Neural progenitor cell (in vitro differentiated cells): ENCODE data around the gene TAPBPL. TPM values are rescaled to one million over a fixed set of nuclear protein-coding genes. Genes with fewer than 3 reads are reported as not detected.

Experiments
- DNase-seq: peaks from one replicate; pipeline ENCODE4 v3.0.0-alpha.2; 2016; ENCODE audit warnings: low spot score
- H2AFZ ChIP-seq: fragments of 200-600 bp; sonication (generic); replicated peaks from 2 replicates; pipeline ENCODE4 v1.6.1; 2016; ENCODE audit warnings: antibody characterized with exemption
- H3F3A ChIP-seq: fragments of 200-600 bp; sonication (generic); 2 replicates; pipeline ENCODE4 v1.6.1; 2016; ENCODE audit warnings: antibody characterized with exemption, low read depth
- H3K27ac ChIP-seq: fragments of 200-600 bp; sonication (generic); 2 replicates; pipeline ENCODE4 v1.5.1; 2016; ENCODE audit warnings: mild to moderate bottlenecking
- H3K27me3 ChIP-seq: fragments of 200-600 bp; sonication (generic); 2 replicates; pipeline ENCODE4 v1.6.1; 2016; ENCODE audit warnings: mild to moderate bottlenecking, moderate library complexity
- H3K36me3 ChIP-seq: fragments of 200-600 bp; sonication (generic); 2 replicates; pipeline ENCODE4 v1.5.1; 2016
- H3K4me1 ChIP-seq: fragments of 200-600 bp; sonication (generic); 2 replicates; pipeline ENCODE4 v1.6.1; 2016; ENCODE audit warnings: mixed run types
- H3K4me2 ChIP-seq: fragments of 200-600 bp; sonication (generic); 2 replicates; pipeline ENCODE4 v1.6.1; 2016
- H3K4me3 ChIP-seq: fragments of 200-600 bp; sonication (generic); 2 replicates; pipeline ENCODE4 v1.5.1; 2016
- H3K79me2 ChIP-seq: fragments of 200-600 bp; sonication (generic); 2 replicates; pipeline ENCODE4 v1.6.1; 2016; ENCODE audit warnings: low read depth
- H3K9ac ChIP-seq: fragments of 200-600 bp; sonication (generic); 2 replicates; pipeline ENCODE4 v1.6.1; 2016
- H3K9me3 ChIP-seq: fragments of 200-600 bp; sonication (generic); 2 replicates; pipeline ENCODE4 v1.5.1; 2016; ENCODE audit warnings: low read depth
- H4K20me1 ChIP-seq: fragments of 200-600 bp; sonication (generic); 2 replicates; pipeline ENCODE4 v1.6.1; 2016; ENCODE audit warnings: low read depth
- H3K27ac Mint-ChIP-seq: 3 replicates; pipeline ENCODE4 v1.8.0; 2021; ENCODE audit warnings: mixed read lengths
- H3K27me3 Mint-ChIP-seq: 2 replicates; pipeline ENCODE4 v1.8.0; 2022; ENCODE audit warnings: low read depth, mild to moderate bottlenecking, inconsistent platforms, moderate library complexity, mixed read lengths; ENCODE audit not compliant: insufficient read depth
- H3K36me3 Mint-ChIP-seq: 3 replicates; pipeline ENCODE4 v1.8.0; 2021; ENCODE audit warnings: mixed read lengths
- H3K4me1 Mint-ChIP-seq: 3 replicates; pipeline ENCODE4 v1.8.0; 2021; ENCODE audit warnings: mixed read lengths
- H3K4me3 Mint-ChIP-seq: 3 replicates; pipeline ENCODE4 v1.8.0; 2021; ENCODE audit warnings: mild to moderate bottlenecking, moderate library complexity, mixed read lengths
- H3K9me3 Mint-ChIP-seq: 3 replicates; pipeline ENCODE4 v1.8.0; 2020; ENCODE audit warnings: mixed read lengths
- EZH2 ChIP-seq: fragments of 200-600 bp; sonication (generic); IDR thresholded peaks from 2 replicates; pipeline ENCODE4 v1.6.1; 2017; ENCODE audit warnings: antibody characterized with exemption, mild to moderate bottlenecking, moderate library complexity
- EZH2phosphoT487 ChIP-seq: fragments of 200-600 bp; sonication (generic); IDR thresholded peaks from 2 replicates; pipeline ENCODE4 v1.6.1; 2017; ENCODE audit warnings: antibody characterized with exemption
- total RNA-seq: library from RNA; depleted of rRNA; stranded (reverse); fragments of >200 nt; gene quantifications from 2 replicates; pipeline ENCODE4 v1.2.3, GENCODE V29; 2015; ENCODE audit warnings: low replicate concordance
- TF ChIP-seq, protein P1 (sequence below): fragments of 200-600 bp; sonication (generic); IDR thresholded peaks from 2 replicates; pipeline ENCODE4 v1.5.1; 2017; ENCODE audit warnings: antibody characterized with exemption, mild to moderate bottlenecking

Gene TAPBPL
- total RNA-seq, 1 donor from 2014 or later: not detected

DNA sequence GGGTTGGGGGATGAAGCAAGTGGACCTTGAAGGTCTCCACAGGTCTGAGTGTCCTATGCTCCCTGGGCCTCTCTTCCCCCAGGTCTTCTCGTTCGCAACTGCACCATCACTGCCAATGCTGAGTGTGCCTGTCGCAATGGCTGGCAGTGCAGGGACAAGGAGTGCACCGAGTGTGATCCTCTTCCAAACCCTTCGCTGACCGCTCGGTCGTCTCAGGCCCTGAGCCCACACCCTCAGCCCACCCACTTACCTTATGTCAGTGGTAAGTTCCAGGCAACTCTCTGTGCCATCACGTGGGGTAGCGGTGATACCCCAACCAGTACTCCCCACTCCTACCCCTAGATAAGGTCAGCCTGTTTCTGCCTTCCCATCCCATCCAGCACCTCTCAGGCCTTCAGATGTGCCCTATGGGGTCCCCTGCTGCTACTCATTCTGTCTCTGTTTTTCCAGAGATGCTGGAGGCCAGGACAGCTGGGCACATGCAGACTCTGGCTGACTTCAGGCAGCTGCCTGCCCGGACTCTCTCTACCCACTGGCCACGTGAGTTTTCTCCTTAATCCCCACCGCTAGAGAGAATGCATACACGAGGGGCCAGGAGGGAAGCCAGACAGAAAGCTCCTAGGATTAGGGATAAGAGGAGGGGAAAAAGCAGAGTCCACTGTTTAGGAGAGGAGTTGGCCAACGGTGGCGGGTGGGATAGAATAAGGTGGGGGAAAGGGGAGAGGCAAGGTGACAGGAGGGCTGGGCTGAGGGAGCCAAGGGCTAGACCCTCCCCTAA is 1.6 kb upstream of the TAPBPL start:
- peak; percentile 66 for DNase-seq
- Mint-ChIP-seq H3K9me3 (no peaks in the 10 kb centered on the region), H3K27ac (peak overlapping the region; percentile 98)

DNA sequence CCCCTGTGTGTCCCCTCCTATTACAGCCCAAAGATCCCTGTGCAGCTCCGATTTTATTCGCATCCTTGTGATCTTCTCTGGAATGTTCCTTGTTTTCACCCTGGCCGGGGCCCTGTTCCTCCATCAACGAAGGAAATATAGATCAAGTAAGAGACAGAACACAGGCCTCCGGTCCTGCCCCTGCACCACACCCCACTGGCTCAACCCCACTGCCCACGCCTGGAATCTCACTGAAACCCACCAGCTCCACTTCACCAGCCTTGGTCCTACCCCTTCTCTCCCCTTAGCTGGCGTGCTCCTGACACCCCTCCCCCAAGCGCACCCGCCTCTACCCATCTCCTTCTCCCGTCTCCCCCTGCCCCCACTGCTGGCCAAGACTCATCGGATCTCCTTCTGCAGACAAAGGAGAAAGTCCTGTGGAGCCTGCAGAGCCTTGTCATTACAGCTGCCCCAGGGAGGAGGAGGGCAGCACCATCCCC is 934 bp upstream of the TAPBPL start:
- H4K20me1 ChIP-seq: no peaks in the 10 kb centered on the region
- H3K27ac ChIP-seq: peak overlapping the region; percentile 91
- peaks cover 7% of the 10 kb centered on the region for H3K27me3 Mint-ChIP-seq
- TF ChIP-seq EZH2phosphoT487: no peak
- no peak for TF ChIP-seq EZH2
- peaks cover 38% of the 10 kb centered on the region for H3F3A ChIP-seq
- H3K9me3 Mint-ChIP-seq: no peaks in the 10 kb centered on the region
- DNase-seq: no peak
- no peaks in the 10 kb centered on the region for H3K27me3 ChIP-seq
- H2AFZ ChIP-seq: peak overlapping the region; percentile 59
- peak overlapping the region; percentile 77 for H3K4me2 ChIP-seq
- H3K27ac Mint-ChIP-seq: peak overlapping the region; percentile 98
- H3K9ac ChIP-seq: no peak overlapping the region
- peaks cover 38% of the 10 kb centered on the region for H3K4me1 ChIP-seq
- H3K9me3 ChIP-seq: no peaks in the 10 kb centered on the region
- peaks cover 44% of the 10 kb centered on the region for H3K4me1 Mint-ChIP-seq
- peak overlapping the region; percentile 78 for H3K4me3 Mint-ChIP-seq
- peak overlapping the region; percentile 30 for H3K4me3 ChIP-seq
- H3K36me3 Mint-ChIP-seq: no peaks in the 10 kb centered on the region
- H3K36me3 ChIP-seq: no peaks in the 10 kb centered on the region
- H3K79me2 ChIP-seq: no peaks in the 10 kb centered on the region

More for the DNA sequence above, 1.6 kb upstream of the TAPBPL start:
- Histone ChIP-seq H3K9ac (no peak overlapping the region), H3K79me2 (no peaks in the 10 kb centered on the region), H4K20me1 (no peaks in the 10 kb centered on the region), H3K4me2 (peak overlapping the region; percentile 77), H3K9me3 (no peaks in the 10 kb centered on the region), H3K27ac (peak overlapping the region; percentile 91), H3K36me3 (no peaks in the 10 kb centered on the region), H3K4me1 (peaks cover 38% of the 10 kb centered on the region), H3K4me3 (peak overlapping the region; percentile 30), H3K27me3 (no peaks in the 10 kb centered on the region), H2AFZ (peak overlapping the region; percentile 59), H3F3A (peaks cover 38% of the 10 kb centered on the region)
- TF ChIP-seq EZH2 (no peak), EZH2phosphoT487 (no peak)
- TF ChIP-seq, protein P1, sequence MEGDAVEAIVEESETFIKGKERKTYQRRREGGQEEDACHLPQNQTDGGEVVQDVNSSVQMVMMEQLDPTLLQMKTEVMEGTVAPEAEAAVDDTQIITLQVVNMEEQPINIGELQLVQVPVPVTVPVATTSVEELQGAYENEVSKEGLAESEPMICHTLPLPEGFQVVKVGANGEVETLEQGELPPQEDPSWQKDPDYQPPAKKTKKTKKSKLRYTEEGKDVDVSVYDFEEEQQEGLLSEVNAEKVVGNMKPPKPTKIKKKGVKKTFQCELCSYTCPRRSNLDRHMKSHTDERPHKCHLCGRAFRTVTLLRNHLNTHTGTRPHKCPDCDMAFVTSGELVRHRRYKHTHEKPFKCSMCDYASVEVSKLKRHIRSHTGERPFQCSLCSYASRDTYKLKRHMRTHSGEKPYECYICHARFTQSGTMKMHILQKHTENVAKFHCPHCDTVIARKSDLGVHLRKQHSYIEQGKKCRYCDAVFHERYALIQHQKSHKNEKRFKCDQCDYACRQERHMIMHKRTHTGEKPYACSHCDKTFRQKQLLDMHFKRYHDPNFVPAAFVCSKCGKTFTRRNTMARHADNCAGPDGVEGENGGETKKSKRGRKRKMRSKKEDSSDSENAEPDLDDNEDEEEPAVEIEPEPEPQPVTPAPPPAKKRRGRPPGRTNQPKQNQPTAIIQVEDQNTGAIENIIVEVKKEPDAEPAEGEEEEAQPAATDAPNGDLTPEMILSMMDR: no peak
- Mint-ChIP-seq H3K4me3 (peak overlapping the region; percentile 78), H3K27me3 (peaks cover 9% of the 10 kb centered on the region), H3K4me1 (peaks cover 44% of the 10 kb centered on the region), H3K36me3 (no peaks in the 10 kb centered on the region)

DNA sequence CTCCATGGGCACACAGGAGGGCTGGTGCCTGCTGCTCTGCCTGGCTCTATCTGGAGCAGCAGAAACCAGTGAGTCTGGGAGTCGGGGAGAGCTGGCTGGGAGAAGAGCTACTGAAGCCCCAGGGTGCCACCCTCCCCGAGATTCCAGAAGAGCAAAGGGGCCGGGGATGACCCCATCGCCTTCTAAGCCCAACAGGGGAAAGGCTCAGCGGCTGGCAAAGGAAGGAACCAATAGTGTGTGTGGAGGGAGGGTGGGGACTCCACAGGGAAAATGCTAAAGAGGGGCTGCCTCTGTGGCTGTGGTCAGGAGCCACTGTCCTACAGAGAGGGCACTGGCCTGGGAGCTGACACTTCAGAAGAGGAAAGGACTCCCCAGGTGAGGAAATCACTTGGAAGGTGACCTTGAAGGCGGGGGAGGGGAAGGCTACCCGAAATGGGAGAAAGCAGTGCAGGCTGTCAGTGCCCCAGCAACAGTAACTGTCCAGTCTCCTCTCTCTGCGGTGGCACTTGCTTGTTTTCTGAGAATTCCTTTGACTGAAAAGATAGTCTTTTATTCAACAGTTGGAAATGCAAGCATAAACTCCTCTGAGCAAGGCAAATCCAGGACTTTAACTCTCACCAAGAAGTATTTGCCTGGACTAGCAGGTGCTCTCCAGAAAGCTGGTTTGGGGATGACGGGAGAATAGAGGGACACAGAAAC is 552 bp downstream of the TAPBPL start:
- Mint-ChIP-seq H3K9me3 (no peaks in the 10 kb centered on the region), H3K4me3 (peak overlapping the region; percentile 78), H3K36me3 (no peaks in the 10 kb centered on the region), H3K4me1 (peaks cover 38% of the 10 kb centered on the region), H3K27ac (peak overlapping the region; percentile 98), H3K27me3 (peaks cover 7% of the 10 kb centered on the region)
- Histone ChIP-seq H3K9me3 (no peaks in the 10 kb centered on the region), H3K79me2 (no peaks in the 10 kb centered on the region), H3K4me1 (peaks cover 38% of the 10 kb centered on the region), H4K20me1 (no peaks in the 10 kb centered on the region), H3K27ac (peak overlapping the region; percentile 91), H3F3A (peaks cover 38% of the 10 kb centered on the region), H2AFZ (peak overlapping the region; percentile 42), H3K36me3 (no peaks in the 10 kb centered on the region), H3K9ac (no peak overlapping the region), H3K27me3 (no peaks in the 10 kb centered on the region), H3K4me3 (no peak overlapping the region), H3K4me2 (peak overlapping the region; percentile 77)
- TF ChIP-seq EZH2 (no peak), EZH2phosphoT487 (no peak)
- TF ChIP-seq, protein P1: no peak
- peak; percentile 14 for DNase-seq
